Peyer's patch (tissue), 4 donors: ENCODE data around the gene NOL4L. TPM values are rescaled to one million over a fixed set of nuclear protein-coding genes. Genes with fewer than 3 reads are reported as not detected.

Experiments
- DNase-seq, 3 donors: peaks; one replicate each; pipeline ENCODE4 v3.0.0-alpha.2; 2017 to 2019
- H3K27ac ChIP-seq, 4 donors: fragments of 200-600 bp; sonication (generic); one replicate each; pipeline ENCODE4 v1.5.1; 2016 to 2019
- H3K27me3 ChIP-seq, 2 donors: fragments of 200-600 bp; sonication (generic); one replicate each; pipeline ENCODE4 v1.5.1; 2019
- H3K36me3 ChIP-seq, 3 donors: fragments of 200-600 bp; sonication (generic); one replicate each; pipeline ENCODE4 v1.5.1; 2016 to 2019
- H3K4me1 ChIP-seq, 4 donors: fragments of 200-600 bp; sonication (generic); one replicate each; pipeline ENCODE4 v1.5.1; 2016 to 2019
- H3K4me3 ChIP-seq, 4 donors: fragments of 200-600 bp; sonication (generic); 1 replicate in 3 of 4; 2 replicates in 1 of 4; pipeline ENCODE4 v1.5.1; 2016 to 2019; ENCODE audit warnings: mild to moderate bottlenecking in 1 of 4
- H3K9me3 ChIP-seq, 4 donors: fragments of 200-600 bp; sonication (generic); one replicate each; pipeline ENCODE4 v1.5.1; 2016 to 2019; ENCODE audit warnings: mild to moderate bottlenecking in 1 of 4
- CTCF ChIP-seq, 6 experiments: fragments of 450-650 bp in 4 of 6; fragments of 200-600 bp in 2 of 6; sonication (generic) in 1 of 6; IDR thresholded peaks; one replicate each; pipeline ENCODE4 v1.5.1; 2017 to 2019; ENCODE audit warnings: antibody characterized with exemption in 6 of 6, mild to moderate bottlenecking in 3 of 6, moderate library complexity in 1 of 6
- POLR2A ChIP-seq, 2 donors: fragments of 450-650 bp; IDR thresholded peaks; one replicate each; pipeline ENCODE4 v1.5.1; 2017; ENCODE audit warnings: antibody characterized with exemption in 2 of 2, mild to moderate bottlenecking in 2 of 2, moderate library complexity in 2 of 2
- total RNA-seq, 4 donors: library from RNA; depleted of rRNA; stranded (reverse); fragments of >200 nt; gene quantifications; one replicate each; pipeline ENCODE4 v1.1.0, GENCODE V29; 2016

NOL4L gene
- total RNA-seq, 4 donors from 2014 or later: 44.6 to 134 (median 109) TPM

DNA sequence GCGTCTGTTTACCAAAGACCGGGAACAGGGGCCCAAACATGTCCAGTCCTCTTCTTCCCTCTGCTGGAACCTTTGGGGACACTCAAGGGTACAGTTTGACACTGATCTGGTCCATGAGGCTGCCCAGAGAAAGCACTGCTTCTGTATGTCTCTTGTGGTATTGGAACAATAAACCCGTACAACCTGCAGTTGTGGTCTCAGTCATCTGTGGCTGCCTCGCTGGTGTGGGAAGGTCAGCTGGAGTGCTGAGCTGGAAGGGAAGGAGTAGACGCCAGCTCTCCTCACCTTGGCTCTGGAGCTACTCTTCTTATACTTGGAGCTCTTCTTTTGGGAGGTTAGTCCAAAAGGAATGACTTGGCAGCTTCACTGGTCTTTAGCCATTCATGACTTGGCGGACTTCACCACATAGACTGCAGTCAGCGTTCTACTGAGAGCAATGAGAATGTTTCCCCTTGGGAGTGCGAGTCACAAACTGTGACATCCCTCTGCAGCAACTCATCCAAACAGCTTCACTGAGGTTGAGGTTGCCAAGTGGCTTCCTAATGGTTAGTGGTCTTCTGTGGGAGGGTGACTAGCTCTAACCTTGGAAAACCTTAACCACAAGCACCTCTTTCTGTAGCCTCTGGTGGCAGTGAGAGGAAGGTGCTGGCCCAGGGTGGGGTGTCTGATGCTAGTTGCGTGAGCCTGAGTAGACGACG is 145.9 kb downstream of the NOL4L start:
- DNase-seq: peak in 1 of 3 donors; percentile 24
- no peak for TF ChIP-seq CTCF (IDR thresholded peaks at IDR 0.05)
- Histone ChIP-seq H3K36me3 (peaks cover 0 to 64% (median 0%) of the 10 kb centered on the region in 3 donors), H3K4me3 (no peak overlapping the region), H3K27me3 (no peaks in the 10 kb centered on the region), H3K27ac (no peak overlapping the region), H3K9me3 (no peaks in the 10 kb centered on the region), H3K4me1 (peaks cover 0 to 4% (median 0%) of the 10 kb centered on the region in 4 donors)

DNA sequence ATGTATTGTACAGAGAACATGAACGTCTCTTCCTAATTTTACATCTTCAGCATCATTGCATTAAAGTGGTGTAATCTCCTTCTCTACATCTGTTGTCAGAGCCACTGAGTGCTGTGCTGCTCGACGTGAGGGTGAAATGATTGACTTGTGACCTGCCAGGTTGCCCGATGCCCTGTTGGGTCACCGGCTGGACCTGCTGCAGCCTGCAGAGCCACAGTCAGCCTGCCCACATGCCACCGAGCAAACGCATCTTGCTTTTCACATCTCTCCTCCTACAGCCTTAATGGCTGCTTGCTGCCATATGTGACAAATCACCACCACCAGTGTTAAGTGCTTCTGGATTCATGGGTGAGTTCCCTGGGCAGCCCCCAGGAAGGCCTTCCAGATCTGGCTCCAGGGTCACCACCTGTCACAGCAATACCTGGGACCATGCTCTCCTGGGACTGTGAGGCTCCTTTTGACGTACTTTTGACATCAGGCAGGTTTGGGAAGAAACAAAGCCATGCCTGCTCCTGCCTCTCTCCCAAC is 146.7 kb downstream of the NOL4L start:
- DNase-seq: no peak
- no peak overlapping the region for H3K4me3 ChIP-seq
- peaks cover 0 to 4% (median 0%) of the 10 kb centered on the region in 4 donors for H3K4me1 ChIP-seq
- TF ChIP-seq CTCF (IDR thresholded peaks at IDR 0.05): no peak
- no peak for TF ChIP-seq POLR2A (IDR thresholded peaks at IDR 0.05)
- H3K36me3 ChIP-seq: peaks cover 0 to 64% (median 0%) of the 10 kb centered on the region in 3 donors
- H3K27me3 ChIP-seq: no peaks in the 10 kb centered on the region
- no peak overlapping the region for H3K27ac ChIP-seq
- H3K9me3 ChIP-seq: no peaks in the 10 kb centered on the region

- TF ChIP-seq POLR2A (IDR thresholded peaks at IDR 0.05) (no peak), CTCF (IDR thresholded peaks at IDR 0.05) (peak in 3 of 6 experiments; percentile 6 to 21 (median 20))
- Histone ChIP-seq H3K4me3 (no peak overlapping the region), H3K27ac (no peak overlapping the region), H3K4me1 (peaks cover 0 to 4% (median 0%) of the 10 kb centered on the region in 4 donors), H3K36me3 (peaks cover 0 to 71% (median 0%) of the 10 kb centered on the region in 3 donors), H3K9me3 (no peaks in the 10 kb centered on the region), H3K27me3 (no peaks in the 10 kb centered on the region)
- DNase-seq: peak in 1 of 3 donors; percentile 14
Measured at GRCh38 chr20:32437391-32438074, 147.6 kb downstream of the NOL4L start.

GRCh38 chr20:32436968-32437367 is 148.2 kb downstream of the NOL4L start:
- Histone ChIP-seq H3K27ac (no peak overlapping the region), H3K4me1 (peaks cover 0 to 4% (median 0%) of the 10 kb centered on the region in 4 donors), H3K27me3 (no peaks in the 10 kb centered on the region), H3K36me3 (peaks cover 0 to 77% (median 0%) of the 10 kb centered on the region in 3 donors), H3K9me3 (no peaks in the 10 kb centered on the region), H3K4me3 (no peak overlapping the region)
- TF ChIP-seq POLR2A (IDR thresholded peaks at IDR 0.05) (no peak), CTCF (IDR thresholded peaks at IDR 0.05) (no peak)
- DNase-seq: peak in 1 of 3 donors; percentile 5

GRCh38 chr20:32436142-32436861 is 148.8 kb downstream of the NOL4L start:
- Histone ChIP-seq H3K4me1 (peaks cover 0 to 4% (median 0%) of the 10 kb centered on the region in 4 donors), H3K27ac (no peak overlapping the region), H3K4me3 (no peak overlapping the region), H3K9me3 (no peaks in the 10 kb centered on the region), H3K27me3 (no peaks in the 10 kb centered on the region), H3K36me3 (peaks cover 0 to 77% (median 0%) of the 10 kb centered on the region in 3 donors)
- no peak for DNase-seq
- no peak for TF ChIP-seq CTCF (IDR thresholded peaks at IDR 0.05)
- no peak for TF ChIP-seq POLR2A (IDR thresholded peaks at IDR 0.05)
